HL-60/S4 treated with phorbol 12-myristate 13-acetate at 8.2 ng/mL for 4 days and 3 days (cell line): ENCODE measurements around the gene NLRP9.

Experiments used
- in situ Hi-C: fragments of 300-500 bp; cut with MboI; formaldehyde crosslinking; loops from 2 replicates; pipeline ENCODE4 v1.15.0; 2022; ENCODE audit warnings: low sequenced_read_pairs

Gene NLRP9

DNA sequence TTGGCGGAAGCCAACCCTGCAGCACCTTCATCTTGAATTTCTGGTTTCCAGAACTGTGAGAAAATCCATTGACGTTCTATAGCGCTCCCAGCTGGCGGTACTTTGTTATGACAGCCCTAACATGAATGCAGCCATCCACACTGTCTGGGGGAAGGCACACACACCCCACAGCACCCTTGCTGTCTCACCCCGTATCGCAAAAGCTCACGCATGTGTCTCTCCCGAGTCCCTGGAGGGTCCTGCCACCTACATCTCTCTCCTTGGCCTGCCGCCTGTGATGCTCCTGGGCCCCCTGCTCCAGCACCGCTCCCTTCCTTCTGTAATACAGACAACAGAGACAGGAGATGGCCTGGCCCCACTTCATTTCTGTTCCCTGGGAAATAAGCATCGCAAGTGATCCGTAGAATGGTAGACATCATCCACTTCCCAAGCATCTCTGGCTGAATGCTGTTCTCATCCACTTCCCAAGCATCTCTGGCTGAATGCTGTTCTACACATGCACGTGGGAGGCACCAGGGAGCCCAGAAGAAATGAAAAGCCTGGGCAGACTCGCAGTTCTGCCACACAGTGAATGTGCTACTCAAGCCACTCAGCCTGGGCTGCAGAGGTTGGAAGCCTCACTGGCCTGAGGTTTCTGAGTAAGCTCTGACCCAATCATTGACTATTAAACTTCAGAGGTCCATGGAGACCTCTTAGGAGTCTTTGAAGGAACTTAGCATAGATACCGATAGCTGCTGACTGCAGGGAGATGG is 33.5 kb downstream of the NLRP9 start:
- in situ Hi-C loops: no loop called here

GRCh38 chr19:55703790-55704215 is 34.4 kb downstream of the NLRP9 start:
- in situ Hi-C loops: no loop called here

- in situ Hi-C loops: no loop called here
These were observed 36.0 kb downstream of the NLRP9 start for GRCh38 chr19:55702131-55702627.

DNA sequence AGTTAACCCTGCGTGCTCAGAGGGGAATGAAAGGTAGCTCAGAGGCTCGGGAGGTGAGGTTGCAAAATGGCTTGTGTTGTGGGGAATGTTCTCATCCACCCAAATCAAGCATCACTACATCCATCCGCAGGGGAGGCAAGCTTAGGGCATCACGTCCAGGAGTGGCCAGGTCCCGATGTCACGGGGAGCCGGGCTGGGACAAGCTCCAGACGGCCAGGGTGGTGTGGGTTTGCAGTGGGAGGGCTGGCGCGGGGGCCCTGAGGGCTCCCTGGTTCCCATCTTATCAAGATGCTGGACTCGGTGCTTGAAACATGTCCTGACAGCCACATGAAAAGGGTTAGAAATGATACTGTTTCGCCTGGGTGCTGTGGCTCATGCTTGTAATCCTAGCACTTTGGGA is 37.4 kb downstream of the NLRP9 start:
- in situ Hi-C loops: no loop called here

GRCh38 chr19:55699221-55699620 is 39.0 kb downstream of the NLRP9 start:
- in situ Hi-C loops: no loop called here

- in situ Hi-C loops: no loop called here
These were observed 39.9 kb downstream of the NLRP9 start for GRCh38 chr19:55698256-55698655.

DNA sequence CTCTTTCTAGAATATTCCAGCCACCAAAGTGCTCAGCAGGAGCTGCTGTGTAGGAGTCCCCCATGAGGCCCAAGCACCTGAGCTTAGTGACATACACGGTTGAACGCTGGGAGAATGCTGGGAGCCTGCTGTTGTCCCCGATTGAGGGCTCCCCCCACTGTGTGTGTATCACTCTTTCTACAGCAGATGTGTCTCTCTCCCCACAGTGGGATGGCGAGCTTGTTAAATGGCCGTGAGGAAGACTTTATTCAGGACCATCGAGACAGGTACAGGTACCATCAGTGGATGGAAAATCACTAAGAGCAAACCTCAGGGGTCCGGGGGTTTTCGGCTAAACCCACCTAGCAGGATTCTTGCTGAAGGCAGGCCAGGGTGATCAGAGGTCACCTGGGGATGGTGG is 40.5 kb downstream of the NLRP9 start:
- in situ Hi-C loops: no loop called here

DNA sequence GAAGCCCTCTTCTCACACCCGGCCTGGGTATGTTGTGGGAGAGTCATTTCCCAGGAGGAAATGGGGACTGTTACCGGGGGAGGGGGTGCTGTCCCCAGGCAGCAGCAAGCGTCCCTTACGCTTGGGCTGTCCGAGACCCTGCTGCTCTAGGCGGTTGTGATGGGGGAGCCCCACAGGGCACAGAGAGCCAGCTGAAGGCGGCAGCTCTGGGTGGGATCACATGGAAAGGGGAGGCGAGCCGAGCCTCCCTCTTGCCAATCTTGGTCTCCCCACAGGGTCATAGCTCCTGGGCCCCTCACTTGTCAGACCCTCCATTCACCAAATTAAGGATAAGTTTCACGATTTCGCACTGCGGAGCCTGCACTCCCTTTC is 41.1 kb downstream of the NLRP9 start:
- in situ Hi-C loops: no loop called here

DNA sequence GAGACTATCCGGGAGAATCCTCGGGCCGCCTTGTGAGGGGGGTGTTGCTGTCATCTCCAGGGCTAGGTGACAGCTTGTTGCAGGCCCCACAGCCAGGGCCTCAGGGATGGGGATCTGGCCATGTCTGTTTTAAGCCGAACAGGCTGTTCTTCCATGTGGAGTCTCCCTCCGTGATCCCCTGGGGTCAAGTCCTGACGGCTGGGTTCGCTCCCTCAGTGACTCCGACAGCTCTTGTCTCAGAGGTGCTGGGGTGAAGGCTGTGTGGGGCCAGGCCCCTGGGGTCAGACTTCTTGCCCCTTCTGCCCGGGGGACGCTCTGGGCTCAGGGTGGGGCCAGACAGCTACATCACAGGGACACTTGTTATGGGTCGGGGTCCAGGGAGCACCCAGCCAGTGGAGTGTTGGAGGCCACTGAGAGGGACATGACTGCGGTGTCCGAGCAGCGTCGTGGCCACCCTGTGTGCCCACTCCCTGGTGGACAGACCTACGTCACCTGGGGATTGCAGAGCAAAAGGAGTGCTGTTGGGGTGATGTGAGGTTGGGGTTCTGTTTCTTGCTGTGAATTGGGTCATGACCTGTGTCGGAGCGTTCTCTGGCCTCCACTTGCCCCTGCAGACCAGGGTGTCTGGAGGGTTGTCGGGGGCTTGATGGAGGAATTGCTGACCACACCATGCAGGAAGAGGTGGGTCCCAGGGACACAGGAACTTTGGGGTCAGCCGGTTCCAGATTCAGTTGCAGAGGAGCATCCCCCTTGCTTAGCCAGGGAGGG is 41.7 kb downstream of the NLRP9 start:
- in situ Hi-C loops: no loop called here

DNA sequence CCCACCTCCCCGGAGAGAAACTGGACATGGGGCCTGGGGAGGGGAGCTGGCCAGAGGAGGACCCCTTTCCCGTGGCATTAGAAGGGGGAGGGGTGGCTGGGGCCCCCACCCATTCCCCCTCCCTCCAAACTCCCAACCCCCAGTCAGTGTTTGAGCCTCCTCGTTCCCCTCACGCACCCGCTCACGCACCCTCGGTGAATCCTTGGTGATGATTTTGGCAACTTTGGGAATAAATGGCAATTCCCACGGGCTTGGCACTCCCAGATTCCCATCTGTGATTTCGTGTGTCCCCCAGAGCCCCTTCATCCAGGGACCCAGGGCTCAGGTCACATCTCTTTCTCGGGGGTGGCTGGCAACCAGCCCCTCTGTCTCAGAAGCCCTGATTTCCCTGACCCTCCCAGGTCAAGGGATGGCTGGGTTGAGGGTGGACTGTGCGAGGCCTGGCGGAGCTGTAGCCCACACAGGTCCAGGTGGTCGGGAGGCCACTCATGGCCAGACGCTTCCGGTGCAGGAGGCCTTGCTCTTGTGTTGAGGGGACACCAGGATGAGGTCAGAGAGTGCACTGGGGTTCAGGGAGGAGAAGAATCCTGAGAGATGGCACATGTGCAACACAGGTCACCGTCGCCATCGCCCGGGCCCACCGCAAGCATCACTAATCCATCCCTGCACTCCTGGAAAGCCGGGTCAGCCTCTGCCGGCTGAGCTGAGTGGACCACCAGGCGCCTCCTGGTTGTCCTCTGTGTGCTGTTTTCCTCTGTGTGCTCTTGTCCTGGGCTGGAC is 42.5 kb downstream of the NLRP9 start:
- in situ Hi-C loops: no loop called here

DNA sequence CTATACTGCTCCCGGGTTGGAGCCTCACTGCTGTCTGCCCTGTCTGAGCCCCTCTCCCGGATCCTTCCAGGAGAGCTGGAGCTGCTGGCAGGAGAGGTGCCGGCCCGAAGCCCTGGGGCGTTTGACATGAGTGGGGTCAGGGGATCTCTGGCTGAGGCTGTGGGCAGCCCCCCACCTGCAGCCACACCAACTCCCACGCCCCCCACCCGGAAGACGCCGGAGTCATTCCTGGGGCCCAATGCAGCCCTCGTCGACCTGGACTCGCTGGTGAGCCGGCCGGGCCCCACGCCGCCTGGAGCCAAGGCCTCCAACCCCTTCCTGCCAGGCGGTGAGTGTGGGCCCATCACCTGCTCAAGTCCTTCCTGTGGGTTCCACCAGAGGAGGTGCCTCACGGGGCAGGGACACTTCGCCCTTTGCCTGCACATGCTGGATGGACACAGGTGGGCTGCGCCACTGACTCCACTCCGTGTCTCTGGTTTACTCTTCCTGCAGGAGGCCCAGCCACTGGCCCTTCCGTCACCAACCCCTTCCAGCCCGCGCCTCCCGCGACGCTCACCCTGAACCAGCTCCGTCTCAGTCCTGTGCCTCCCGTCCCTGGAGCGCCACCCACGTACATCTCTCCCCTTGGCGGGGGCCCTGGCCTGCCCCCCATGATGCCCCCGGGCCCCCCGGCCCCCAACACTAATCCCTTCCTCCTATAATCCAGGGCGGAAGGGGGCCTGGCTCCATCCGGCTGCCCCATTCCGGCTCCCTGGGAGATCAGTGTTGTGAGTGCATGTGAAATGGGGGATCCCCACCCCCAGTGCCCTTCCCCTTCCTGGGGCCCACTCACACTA is 43.3 kb downstream of the NLRP9 start:
- in situ Hi-C loops: no loop called here

DNA sequence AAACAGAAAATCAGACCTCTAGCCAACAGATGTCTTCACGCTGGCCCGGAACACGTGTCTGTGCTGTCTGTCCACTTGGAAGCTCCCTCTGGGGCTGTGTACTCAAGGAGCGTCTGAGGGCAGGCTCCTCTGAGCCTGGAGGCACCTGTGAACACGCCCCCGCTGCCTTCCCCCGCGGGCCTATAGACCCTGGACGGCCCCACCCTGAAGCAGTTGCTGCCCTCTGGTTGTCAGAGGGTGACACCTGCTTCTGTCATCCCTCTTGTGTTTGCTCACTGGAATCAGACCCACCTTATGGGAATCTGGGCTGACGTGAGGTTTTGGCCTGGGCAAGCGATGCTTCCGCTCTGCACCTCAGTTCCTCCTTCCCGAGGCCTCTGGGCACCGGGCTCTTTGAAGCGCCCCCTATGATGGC is 44.0 kb downstream of the NLRP9 start:
- in situ Hi-C loops: no loop called here

GRCh38 chr19:55693336-55693974 is 44.7 kb downstream of the NLRP9 start:
- in situ Hi-C loops: no loop called here

DNA sequence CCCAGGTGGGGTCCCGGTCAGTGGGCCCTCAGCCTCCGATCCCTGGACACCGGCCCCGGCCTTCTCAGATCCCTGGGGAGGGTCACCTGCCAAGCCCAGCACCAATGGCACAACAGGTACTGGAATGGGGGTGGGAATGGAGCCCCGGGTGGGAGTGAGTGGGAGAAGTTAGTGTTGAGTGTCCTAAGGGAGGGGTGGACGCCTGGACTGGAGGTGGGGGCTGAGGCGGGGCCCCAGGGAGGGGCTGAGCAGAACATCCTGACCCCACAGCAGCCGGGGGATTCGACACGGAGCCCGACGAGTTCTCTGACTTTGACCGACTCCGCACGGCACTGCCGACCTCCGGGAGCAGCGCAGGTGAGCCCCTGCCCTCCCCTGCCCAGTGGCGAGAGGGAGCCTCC is 45.5 kb downstream of the NLRP9 start:
- in situ Hi-C loops: no loop called here

DNA sequence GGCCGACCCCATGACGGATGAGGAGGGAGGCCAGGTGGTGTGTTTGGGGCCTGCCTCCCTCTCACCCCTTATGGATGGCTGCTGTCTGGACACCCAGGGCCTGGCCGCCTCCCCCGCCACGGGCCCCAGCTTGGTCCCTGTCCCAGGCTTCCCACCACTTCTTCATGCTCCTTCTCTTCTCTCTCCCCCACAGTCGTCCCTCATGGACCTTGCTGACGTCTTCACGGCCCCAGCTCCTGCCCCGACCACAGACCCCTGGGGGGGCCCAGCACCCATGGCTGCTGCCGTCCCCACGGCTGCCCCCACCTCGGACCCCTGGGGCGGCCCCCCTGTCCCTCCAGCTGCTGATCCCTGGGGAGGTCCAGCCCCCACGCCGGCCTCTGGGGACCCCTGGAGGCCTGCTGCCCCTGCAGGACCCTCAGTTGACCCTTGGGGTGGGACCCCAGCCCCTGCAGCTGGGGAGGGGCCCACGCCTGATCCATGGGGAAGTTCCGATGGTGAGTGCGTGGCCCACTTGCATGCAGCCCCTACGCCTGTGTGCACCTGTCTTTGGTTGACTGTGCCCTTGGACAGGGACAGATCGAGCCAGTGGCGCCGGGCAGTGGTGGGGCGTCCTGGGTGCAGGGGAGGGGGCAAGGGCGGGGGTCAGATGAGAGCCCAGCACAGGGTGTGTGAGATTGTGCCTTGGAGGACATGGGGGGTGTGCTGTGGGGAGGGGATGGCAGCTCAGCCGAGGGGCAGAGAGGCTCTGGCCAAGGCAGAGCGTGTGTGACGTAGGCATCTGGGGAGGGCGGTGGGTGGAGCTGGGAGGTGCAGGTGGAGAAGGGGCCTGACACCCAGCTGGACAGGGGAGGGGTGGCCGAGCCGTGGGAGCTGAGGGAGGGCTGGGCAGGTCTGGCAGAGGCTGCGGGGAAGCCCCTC is 46.4 kb downstream of the NLRP9 start:
- in situ Hi-C loops: no loop called here

- in situ Hi-C loops: no loop called here
These were observed 47.2 kb downstream of the NLRP9 start for GRCh38 chr19:55690769-55691545.

DNA sequence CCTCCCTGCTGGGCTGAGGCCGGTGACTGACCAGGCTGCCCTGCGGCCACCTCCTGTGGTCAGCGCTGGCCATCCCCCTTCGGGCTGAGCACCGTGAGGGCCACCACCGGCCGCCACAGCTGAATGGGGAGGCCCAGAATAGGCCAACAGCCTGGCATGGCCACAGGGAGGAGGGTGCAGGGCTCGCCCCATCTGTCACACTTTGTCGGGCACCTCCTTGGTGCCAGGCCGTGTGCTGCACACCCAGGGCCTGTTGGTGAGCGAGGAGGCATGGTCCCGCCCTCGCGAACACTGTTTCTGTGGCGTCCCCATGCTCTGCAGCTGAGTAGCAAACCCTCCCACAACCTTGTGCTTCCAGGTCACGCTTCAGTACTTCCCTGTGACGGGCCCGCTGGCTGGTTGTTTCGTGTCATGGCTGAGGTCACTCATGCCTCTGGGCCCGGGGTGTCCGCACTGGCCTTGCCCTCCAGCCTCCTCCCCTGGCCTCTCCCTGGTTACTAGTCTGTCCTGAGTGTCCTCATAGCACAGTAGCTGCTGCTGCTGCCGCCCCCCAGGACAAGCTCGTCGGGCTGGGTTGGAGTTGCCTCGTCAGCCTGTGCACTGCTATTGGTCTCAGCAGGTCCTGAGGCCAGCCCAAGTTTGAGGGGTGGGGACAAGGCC is 48.0 kb downstream of the NLRP9 start:
- in situ Hi-C loops: no loop called here
